Activated CD8-positive, alpha-beta T cell treated with anti-CD3 and anti-CD28 coated beads, Interleukin-2, amount 10 ng/mL, durations not matched to agents 7 days and 5 days (primary cell): ENCODE results near the gene TSPEAR. TPM values are rescaled to one million over a fixed set of nuclear protein-coding genes. Genes with fewer than 3 reads are reported as not detected.
"Not testable (repeated sequence)": the region's sequence is repeated elsewhere in the genome, so short reads cannot be mapped to it uniquely, and the experiment has no call there.

ENCODE experiments used
- ATAC-seq: fragments of 150-1000 bp; cut with Tn5 transposase; one replicate; pipeline ENCODE4 v1.10.0; 2021; ENCODE audit warnings: moderate library complexity
- CTCF ChIA-PET: fragments of 350-600 bp; sonication (Branson Sonifier 250); formaldehyde crosslinking; loops from one replicate; lab custom pipeline; 2021; ENCODE audit warnings: antibody characterized with exemption; lab: Charles Lee
- POLR2A ChIA-PET: fragments of 350-600 bp; sonication (Branson Sonifier 250); formaldehyde crosslinking; loops from one replicate; lab custom pipeline; 2021; ENCODE audit warnings: antibody characterized with exemption; lab: Charles Lee
- DNase-seq: peaks from one replicate; pipeline ENCODE4 v3.0.0-alpha.2; 2020
- H3K27ac Mint-ChIP-seq: one replicate; pipeline ENCODE4 v1.8.0; 2021; ENCODE audit warnings: mild to moderate bottlenecking, mixed read lengths
- H3K27me3 Mint-ChIP-seq: one replicate; pipeline ENCODE4 v1.8.0; 2021; ENCODE audit warnings: low read depth, mixed read lengths
- H3K36me3 Mint-ChIP-seq: one replicate; pipeline ENCODE4 v1.8.0; 2021; ENCODE audit warnings: low read depth, mixed read lengths
- H3K4me1 Mint-ChIP-seq: one replicate; pipeline ENCODE4 v1.8.0; 2021; ENCODE audit warnings: low read depth, mixed read lengths
- H3K4me3 Mint-ChIP-seq: one replicate; pipeline ENCODE4 v1.8.0; 2021; ENCODE audit warnings: mild to moderate bottlenecking, mixed read lengths
- H3K9me3 Mint-ChIP-seq: one replicate; pipeline ENCODE4 v1.8.0; 2022; ENCODE audit warnings: mixed read lengths; ENCODE audit not compliant: insufficient read depth
- total RNA-seq, 2 experiments: library from RNA; stranded (reverse); gene quantifications; one replicate each; pipeline ENCODE4 v1.2.3, GENCODE V29; 2021

TSPEAR gene
- total RNA-seq, 2 experiments from 2014 or later, result not detected

GRCh38 chr21:44590897-44591800, 120.2 kb downstream of the TSPEAR start:
- H3K36me3 Mint-ChIP-seq, H3K4me1 Mint-ChIP-seq, ATAC-seq, H3K9me3 Mint-ChIP-seq, CTCF ChIA-PET, H3K4me3 Mint-ChIP-seq, H3K27ac Mint-ChIP-seq: not testable (repeated sequence)
- peaks cover 19% of the 10 kb centered on the region for H3K27me3 Mint-ChIP-seq
- POLR2A ChIA-PET, result interaction anchor here (0.6 kb wide), 1 partner anchor 48 kb away, joined by 3 read pairs; no protein-coding TSS in a partner anchor
- DNase-seq, result peak; percentile 9

- H3K36me3 Mint-ChIP-seq, result no peaks in the 10 kb centered on the region
- DNase-seq, result no peak
- ATAC-seq, result no peak
- H3K4me3 Mint-ChIP-seq, result no peak overlapping the region
- no peak overlapping the region for H3K27ac Mint-ChIP-seq
- ChIA-PET POLR2A (interaction anchor here (0.6 kb wide), 1 partner anchor 49 kb away, joined by 3 read pairs; no protein-coding TSS in a partner anchor), CTCF (no interaction called here)
- peaks cover 22% of the 10 kb centered on the region for H3K27me3 Mint-ChIP-seq
- no peaks in the 10 kb centered on the region for H3K9me3 Mint-ChIP-seq
- H3K4me1 Mint-ChIP-seq, result peaks cover 2% of the 10 kb centered on the region
Measured at GRCh38 chr21:44590311-44590721, 121.1 kb downstream of the TSPEAR start.

GRCh38 chr21:44589586-44590305, 121.6 kb downstream of the TSPEAR start:
- H3K27ac Mint-ChIP-seq, result no peak overlapping the region
- H3K4me3 Mint-ChIP-seq, result no peak overlapping the region
- ChIA-PET CTCF (no interaction called here), POLR2A (no interaction called here)
- no peaks in the 10 kb centered on the region for H3K9me3 Mint-ChIP-seq
- peaks cover 2% of the 10 kb centered on the region for H3K4me1 Mint-ChIP-seq
- H3K36me3 Mint-ChIP-seq, result no peaks in the 10 kb centered on the region
- DNase-seq (no peak), ATAC-seq (no peak)
- H3K27me3 Mint-ChIP-seq, result peaks cover 26% of the 10 kb centered on the region

DNA sequence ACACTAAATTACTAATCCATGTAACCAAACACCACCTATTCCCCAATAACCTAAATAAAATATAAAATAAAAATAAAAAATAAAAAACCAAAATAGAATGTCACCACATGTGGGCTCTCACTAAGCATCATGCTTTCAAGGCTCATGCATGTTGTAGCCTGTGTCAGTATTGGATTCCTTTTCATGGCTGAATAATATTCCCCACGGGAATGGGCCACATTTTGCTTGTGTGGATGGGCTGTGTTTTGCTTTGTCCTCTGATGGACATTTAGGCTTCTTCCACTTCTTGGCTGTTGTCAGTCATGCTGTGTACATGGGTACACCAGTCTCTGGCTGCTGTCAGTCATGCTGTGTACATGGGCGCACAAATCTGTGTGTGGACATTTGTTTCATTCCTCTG, 122.3 kb downstream of the TSPEAR start:
- no peak overlapping the region for H3K27ac Mint-ChIP-seq
- POLR2A ChIA-PET, result no interaction called here
- H3K36me3 Mint-ChIP-seq, result no peaks in the 10 kb centered on the region

GRCh38 chr21:44585892-44586291, 125.5 kb downstream of the TSPEAR start:
- Mint-ChIP-seq H3K27ac (no peak overlapping the region), H3K36me3 (no peaks in the 10 kb centered on the region), H3K4me3 (no peak overlapping the region), H3K9me3 (peaks cover 17% of the 10 kb centered on the region), H3K27me3 (peaks cover 30% of the 10 kb centered on the region), H3K4me1 (peaks cover 3% of the 10 kb centered on the region)
- POLR2A ChIA-PET, result no interaction called here
- DNase-seq (no peak), ATAC-seq (no peak)
- CTCF ChIA-PET, result no interaction called here

More for the DNA sequence above, 122.3 kb downstream of the TSPEAR start:
- ATAC-seq (no peak), DNase-seq (no peak)
- Mint-ChIP-seq H3K4me3 (no peak overlapping the region), H3K9me3 (no peaks in the 10 kb centered on the region), H3K27me3 (peaks cover 28% of the 10 kb centered on the region), H3K4me1 (peaks cover 2% of the 10 kb centered on the region)
- CTCF ChIA-PET, result no interaction called here

GRCh38 chr21:44583800-44584147, 127.6 kb downstream of the TSPEAR start:
- POLR2A ChIA-PET, result no interaction called here
- H3K4me3 Mint-ChIP-seq, result no peak overlapping the region
- DNase-seq, result no peak
- no peak for ATAC-seq
- H3K36me3 Mint-ChIP-seq, result peaks cover 4% of the 10 kb centered on the region
- peaks cover 3% of the 10 kb centered on the region for H3K4me1 Mint-ChIP-seq
- H3K9me3 Mint-ChIP-seq, result peaks cover 18% of the 10 kb centered on the region
- peaks cover 30% of the 10 kb centered on the region for H3K27me3 Mint-ChIP-seq
- no peak overlapping the region for H3K27ac Mint-ChIP-seq
- CTCF ChIA-PET, result interaction anchor here (1.2 kb wide), 1 partner anchor 210 kb away, joined by 3 read pairs; no protein-coding TSS in a partner anchor

GRCh38 chr21:44583089-44583799, 128.1 kb downstream of the TSPEAR start:
- Mint-ChIP-seq H3K36me3 (peaks cover 4% of the 10 kb centered on the region), H3K27me3 (peaks cover 28% of the 10 kb centered on the region), H3K9me3 (peaks cover 20% of the 10 kb centered on the region), H3K4me3 (no peak overlapping the region), H3K4me1 (peaks cover 3% of the 10 kb centered on the region), H3K27ac (no peak overlapping the region)
- ATAC-seq, result no peak
- POLR2A ChIA-PET, result no interaction called here
- CTCF ChIA-PET, result no interaction called here
- no peak for DNase-seq

DNA sequence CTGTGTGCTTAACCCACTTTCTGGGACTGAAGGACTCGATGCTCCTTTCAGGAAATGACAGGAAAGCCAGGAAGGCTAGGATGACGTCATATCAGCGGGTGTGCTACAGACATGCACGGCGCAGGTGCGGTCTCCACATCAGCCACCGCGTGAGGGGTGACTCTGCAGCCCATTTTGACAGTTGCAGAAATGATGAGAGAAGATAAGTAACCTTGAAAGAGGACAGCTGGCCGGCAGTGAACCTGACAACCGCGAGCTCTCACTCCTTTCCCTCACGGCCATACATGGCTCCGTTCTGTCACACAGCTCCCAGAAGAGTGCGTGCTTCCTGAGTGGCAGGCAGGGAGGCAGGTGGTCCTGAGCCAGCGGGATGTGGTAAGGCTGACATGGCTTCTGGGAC, 129.3 kb downstream of the TSPEAR start:
- CTCF ChIA-PET, result no interaction called here
- DNase-seq (no peak), ATAC-seq (no peak)
- Mint-ChIP-seq H3K27me3 (peaks cover 19% of the 10 kb centered on the region), H3K9me3 (peaks cover 28% of the 10 kb centered on the region), H3K36me3 (peaks cover 4% of the 10 kb centered on the region), H3K4me3 (no peak overlapping the region), H3K27ac (no peak overlapping the region), H3K4me1 (peaks cover 3% of the 10 kb centered on the region)
- POLR2A ChIA-PET, result no interaction called here

DNA sequence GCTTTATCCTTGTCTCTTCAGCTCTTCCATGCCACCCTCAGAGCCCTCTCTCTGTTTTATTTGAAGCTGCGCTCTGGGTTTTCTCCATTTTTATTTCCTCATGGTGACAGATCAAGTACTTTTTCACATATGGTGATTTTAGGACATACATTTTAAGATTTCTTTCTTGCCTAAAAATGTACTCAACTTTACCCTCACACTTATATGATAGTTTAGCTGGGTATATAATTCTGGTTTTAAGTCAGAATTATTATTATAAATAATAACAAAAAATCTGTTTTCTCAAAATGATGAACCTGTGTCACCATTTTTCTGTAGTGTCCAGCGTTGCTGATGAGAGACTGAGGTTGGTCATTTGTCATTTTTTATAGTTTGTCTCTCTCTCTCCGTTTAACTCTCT, 130.2 kb downstream of the TSPEAR start:
- CTCF ChIA-PET, result no interaction called here
- ATAC-seq (no peak), DNase-seq (no peak)
- Mint-ChIP-seq H3K4me1 (peaks cover 3% of the 10 kb centered on the region), H3K9me3 (peaks cover 33% of the 10 kb centered on the region), H3K27ac (no peak overlapping the region), H3K27me3 (peaks cover 11% of the 10 kb centered on the region), H3K36me3 (peaks cover 4% of the 10 kb centered on the region), H3K4me3 (no peak overlapping the region)
- POLR2A ChIA-PET, result no interaction called here

- ATAC-seq, H3K27ac Mint-ChIP-seq, CTCF ChIA-PET, H3K36me3 Mint-ChIP-seq, H3K4me3 Mint-ChIP-seq, H3K27me3 Mint-ChIP-seq, DNase-seq, POLR2A ChIA-PET, H3K4me1 Mint-ChIP-seq: not testable (repeated sequence)
- H3K9me3 Mint-ChIP-seq, result peaks cover 35% of the 10 kb centered on the region
Measured at GRCh38 chr21:44580231-44580821, 131.0 kb downstream of the TSPEAR start, which contains the start of gene KRTAP10-5. Gene KRTAP10-5, minus strand, starts transcription at chr21:44580604. Its CDS starts 26 bp downstream, at chr21:44580578.

DNA sequence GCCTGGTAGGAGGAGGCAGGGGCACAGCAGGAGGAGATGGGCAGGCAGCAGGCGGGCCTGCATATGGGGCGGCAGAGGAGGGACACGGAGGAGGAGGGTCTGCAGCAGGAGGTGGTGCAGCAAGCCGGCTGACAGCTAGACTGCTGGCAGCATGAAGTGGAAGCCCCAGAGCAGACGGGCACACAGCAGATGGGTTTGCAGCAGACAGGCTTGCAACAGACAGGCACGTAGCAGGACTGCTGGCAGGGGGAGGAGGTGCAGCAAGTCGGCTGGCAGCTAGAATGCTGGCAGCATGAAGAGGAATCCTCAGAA, 131.6 kb downstream of the TSPEAR start:
- H3K27me3 Mint-ChIP-seq, result peaks cover 4% of the 10 kb centered on the region
- H3K4me1 Mint-ChIP-seq, result peaks cover 3% of the 10 kb centered on the region
- H3K4me3 Mint-ChIP-seq, result no peak overlapping the region
- ATAC-seq (no peak), DNase-seq (no peak)
- no peak overlapping the region for H3K27ac Mint-ChIP-seq
- H3K36me3 Mint-ChIP-seq, result peaks cover 4% of the 10 kb centered on the region
- ChIA-PET POLR2A (no interaction called here), CTCF (no interaction called here)
- H3K9me3 Mint-ChIP-seq, result peaks cover 37% of the 10 kb centered on the region
